ENCODE results near the gene GALK2.

DNA sequence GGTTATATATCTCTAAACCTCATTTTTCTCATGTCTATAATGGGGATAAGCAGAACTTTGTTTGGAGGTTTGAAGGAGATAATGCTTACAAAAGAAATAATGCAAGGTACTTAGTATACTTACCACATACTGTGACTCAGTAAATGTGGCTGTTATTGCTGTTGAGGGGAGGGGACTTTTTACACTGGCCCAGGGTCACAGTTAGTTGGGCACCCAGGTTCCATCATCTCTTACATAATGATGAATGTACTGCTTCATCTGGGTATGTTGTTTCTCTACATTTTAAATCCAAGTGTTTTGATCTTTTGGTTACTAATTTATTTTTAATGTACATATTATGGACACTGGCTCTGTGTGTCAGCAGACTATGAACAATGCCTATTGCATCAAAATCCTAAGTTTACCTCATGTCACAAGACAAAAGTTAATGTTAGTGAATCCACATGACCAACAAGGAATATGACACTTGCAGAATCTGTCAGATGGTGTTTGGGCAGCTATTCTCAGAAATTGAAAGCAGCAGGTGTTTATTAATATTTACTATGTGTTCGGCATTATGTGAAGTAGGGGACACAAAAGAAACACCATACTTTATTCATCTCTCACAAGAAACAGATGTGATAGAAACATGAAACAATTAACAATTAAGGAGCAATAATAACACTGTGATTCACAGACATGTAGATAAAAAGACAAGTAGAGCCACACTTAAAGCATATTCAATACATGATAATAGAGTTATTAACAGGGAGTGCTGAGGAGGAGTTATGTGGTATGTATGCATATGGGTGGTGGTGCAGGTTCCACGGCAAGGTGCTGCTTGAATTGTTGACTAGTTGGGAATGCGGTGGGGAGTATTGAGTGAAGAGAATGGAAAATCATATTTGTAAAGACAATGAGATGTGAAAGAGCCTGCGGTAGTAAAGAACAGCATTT, 109.7 kb downstream of the GALK2 start:
- TF ChIP-seq POLR2A (IDR thresholded peaks at IDR 0.05) = no peak
- TF ChIP-seq, protein P1, sequence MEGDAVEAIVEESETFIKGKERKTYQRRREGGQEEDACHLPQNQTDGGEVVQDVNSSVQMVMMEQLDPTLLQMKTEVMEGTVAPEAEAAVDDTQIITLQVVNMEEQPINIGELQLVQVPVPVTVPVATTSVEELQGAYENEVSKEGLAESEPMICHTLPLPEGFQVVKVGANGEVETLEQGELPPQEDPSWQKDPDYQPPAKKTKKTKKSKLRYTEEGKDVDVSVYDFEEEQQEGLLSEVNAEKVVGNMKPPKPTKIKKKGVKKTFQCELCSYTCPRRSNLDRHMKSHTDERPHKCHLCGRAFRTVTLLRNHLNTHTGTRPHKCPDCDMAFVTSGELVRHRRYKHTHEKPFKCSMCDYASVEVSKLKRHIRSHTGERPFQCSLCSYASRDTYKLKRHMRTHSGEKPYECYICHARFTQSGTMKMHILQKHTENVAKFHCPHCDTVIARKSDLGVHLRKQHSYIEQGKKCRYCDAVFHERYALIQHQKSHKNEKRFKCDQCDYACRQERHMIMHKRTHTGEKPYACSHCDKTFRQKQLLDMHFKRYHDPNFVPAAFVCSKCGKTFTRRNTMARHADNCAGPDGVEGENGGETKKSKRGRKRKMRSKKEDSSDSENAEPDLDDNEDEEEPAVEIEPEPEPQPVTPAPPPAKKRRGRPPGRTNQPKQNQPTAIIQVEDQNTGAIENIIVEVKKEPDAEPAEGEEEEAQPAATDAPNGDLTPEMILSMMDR (IDR thresholded peaks at IDR 0.05) = no peak

Measured in right lobe of liver (tissue), 4 donors.